Neural crest cell (in vitro differentiated cells): ENCODE data around the gene GNG7. TPM values are rescaled to one million over a fixed set of nuclear protein-coding genes. Genes with fewer than 3 reads are reported as not detected.
"Not testable (repeated sequence)": the region's sequence is repeated elsewhere in the genome, so short reads cannot be mapped to it uniquely, and the experiment has no call there.

Experiments
- DNase-seq: peaks from one replicate; pipeline ENCODE4 v3.0.0; 2021; ENCODE audit warnings: low read depth, mixed read lengths, low spot score
- H3K27ac Mint-ChIP-seq: one replicate; pipeline ENCODE4 v1.8.0; 2021; ENCODE audit warnings: mild to moderate bottlenecking, mixed read lengths; ENCODE audit not compliant: unreplicated experiment
- H3K27me3 Mint-ChIP-seq: 2 replicates; pipeline ENCODE4 v1.8.0; 2021; ENCODE audit warnings: low read depth, mild to moderate bottlenecking, mixed read lengths
- H3K36me3 Mint-ChIP-seq: 2 replicates; pipeline ENCODE4 v1.8.0; 2021; ENCODE audit warnings: low read depth, mild to moderate bottlenecking, mixed read lengths
- H3K4me1 Mint-ChIP-seq: 2 replicates; pipeline ENCODE4 v1.8.0; 2021; ENCODE audit warnings: mixed read lengths
- H3K4me3 Mint-ChIP-seq: one replicate; pipeline ENCODE4 v1.8.0; 2021; ENCODE audit warnings: mild to moderate bottlenecking, mixed read lengths
- H3K9me3 Mint-ChIP-seq: 2 replicates; pipeline ENCODE4 v1.8.0; 2021; ENCODE audit warnings: mixed read lengths
- total RNA-seq: library from RNA; stranded (reverse); gene quantifications from 2 replicates; pipeline ENCODE4 v1.2.1, GENCODE V29; 2021
- TF ChIP-seq, protein P1 (sequence below): fragments of 200-600 bp; sonication (generic); conservative IDR thresholded peaks from 2 replicates; pipeline ENCODE4 v1.5.0; 2021; ENCODE audit warnings: antibody characterized with exemption, mild to moderate bottlenecking

GNG7 gene
- total RNA-seq, 1 donor from 2014 or later: 13.9 TPM

DNA sequence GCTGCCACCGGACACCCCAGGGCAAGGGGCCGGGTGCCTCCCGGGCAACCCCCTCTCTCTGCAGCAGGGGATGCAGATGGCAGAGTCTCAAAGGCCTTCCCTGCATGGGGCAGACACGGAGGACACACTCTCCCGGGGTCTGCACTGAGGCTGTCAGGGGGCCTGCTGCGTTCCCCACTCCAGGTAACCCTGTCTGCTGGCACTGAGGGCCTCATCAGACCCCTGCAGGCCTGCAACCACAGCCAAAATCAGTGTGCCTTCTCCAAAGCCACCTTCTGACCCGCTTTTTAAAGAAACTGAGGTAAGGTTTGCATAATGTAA, 93.9 kb downstream of the GNG7 start:
- Mint-ChIP-seq H3K4me1 (peaks cover 2% of the 10 kb centered on the region), H3K4me3 (no peak overlapping the region), H3K9me3 (no peaks in the 10 kb centered on the region), H3K27me3 (peaks cover 27% of the 10 kb centered on the region), H3K36me3 (no peaks in the 10 kb centered on the region), H3K27ac (no peak overlapping the region)
- no peak for DNase-seq
- TF ChIP-seq, protein P1, sequence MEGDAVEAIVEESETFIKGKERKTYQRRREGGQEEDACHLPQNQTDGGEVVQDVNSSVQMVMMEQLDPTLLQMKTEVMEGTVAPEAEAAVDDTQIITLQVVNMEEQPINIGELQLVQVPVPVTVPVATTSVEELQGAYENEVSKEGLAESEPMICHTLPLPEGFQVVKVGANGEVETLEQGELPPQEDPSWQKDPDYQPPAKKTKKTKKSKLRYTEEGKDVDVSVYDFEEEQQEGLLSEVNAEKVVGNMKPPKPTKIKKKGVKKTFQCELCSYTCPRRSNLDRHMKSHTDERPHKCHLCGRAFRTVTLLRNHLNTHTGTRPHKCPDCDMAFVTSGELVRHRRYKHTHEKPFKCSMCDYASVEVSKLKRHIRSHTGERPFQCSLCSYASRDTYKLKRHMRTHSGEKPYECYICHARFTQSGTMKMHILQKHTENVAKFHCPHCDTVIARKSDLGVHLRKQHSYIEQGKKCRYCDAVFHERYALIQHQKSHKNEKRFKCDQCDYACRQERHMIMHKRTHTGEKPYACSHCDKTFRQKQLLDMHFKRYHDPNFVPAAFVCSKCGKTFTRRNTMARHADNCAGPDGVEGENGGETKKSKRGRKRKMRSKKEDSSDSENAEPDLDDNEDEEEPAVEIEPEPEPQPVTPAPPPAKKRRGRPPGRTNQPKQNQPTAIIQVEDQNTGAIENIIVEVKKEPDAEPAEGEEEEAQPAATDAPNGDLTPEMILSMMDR: no peak

DNA sequence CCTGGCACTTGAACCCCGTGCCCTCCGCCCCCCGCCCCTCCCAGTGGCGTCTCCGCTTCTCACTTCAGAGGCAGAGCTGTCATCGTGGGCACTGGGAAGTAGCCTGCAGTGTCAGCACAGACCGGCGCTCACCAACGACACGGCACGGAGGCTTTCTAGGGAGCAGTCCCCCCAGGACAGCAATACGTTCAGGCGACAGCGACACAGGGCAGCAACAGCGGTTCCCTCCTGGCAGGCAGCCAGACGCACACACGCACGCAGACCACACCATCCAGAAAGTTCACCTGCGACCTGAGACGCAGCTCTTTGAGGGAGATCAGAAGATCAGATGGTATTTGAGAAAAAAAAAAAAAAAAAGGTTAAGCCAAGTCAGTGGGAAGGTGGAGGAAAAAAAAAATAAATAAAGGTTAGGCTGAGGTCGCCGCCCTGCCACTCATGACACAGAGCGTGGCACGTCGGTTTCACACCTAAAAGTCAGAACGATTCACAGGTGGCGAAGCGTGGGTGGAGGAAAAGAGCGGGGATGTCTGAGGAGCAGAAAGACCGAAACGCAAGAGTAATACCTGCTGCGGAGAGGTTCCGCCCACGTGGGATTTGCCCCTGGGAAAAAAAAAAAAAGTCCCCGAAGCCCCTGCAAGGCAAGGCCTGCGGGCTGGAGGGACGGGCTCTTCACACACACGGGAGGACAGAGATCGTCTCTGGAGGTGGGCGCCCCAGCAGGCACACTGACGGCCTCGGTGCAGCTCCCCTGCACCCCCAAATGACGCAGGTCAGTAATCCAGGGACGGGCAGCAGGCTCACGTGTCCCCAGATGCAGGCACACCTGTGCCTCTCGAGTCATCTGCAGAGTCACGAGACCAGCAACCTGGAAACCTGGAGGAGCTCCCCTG, 94.5 kb downstream of the GNG7 start:
- TF ChIP-seq, protein P1: no peak
- Mint-ChIP-seq H3K9me3 (no peaks in the 10 kb centered on the region), H3K27me3 (peaks cover 29% of the 10 kb centered on the region), H3K4me1 (peaks cover 8% of the 10 kb centered on the region), H3K27ac (no peak overlapping the region), H3K36me3 (no peaks in the 10 kb centered on the region), H3K4me3 (no peak overlapping the region)
- DNase-seq: no peak

DNA sequence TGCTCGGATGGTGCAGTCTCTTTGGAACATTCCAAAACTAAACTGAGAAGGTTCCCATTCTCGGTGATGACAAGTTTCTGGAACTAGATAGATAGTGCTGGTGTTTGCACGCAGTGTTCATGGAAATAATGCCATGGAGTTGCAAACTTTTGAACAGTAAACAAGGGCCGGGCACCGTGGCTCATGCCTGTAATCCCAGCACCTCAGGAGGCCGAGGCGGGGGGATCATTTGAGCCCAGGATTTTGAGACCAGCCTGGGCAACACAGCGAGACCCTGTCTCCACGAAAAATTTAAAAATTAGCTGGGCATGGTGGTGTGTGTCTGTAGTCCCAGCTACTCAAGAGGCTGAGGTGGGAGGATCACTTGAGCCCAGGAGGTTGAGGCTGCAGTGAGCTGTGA, 95.7 kb downstream of the GNG7 start:
- H3K9me3 Mint-ChIP-seq: not testable (repeated sequence)

DNA sequence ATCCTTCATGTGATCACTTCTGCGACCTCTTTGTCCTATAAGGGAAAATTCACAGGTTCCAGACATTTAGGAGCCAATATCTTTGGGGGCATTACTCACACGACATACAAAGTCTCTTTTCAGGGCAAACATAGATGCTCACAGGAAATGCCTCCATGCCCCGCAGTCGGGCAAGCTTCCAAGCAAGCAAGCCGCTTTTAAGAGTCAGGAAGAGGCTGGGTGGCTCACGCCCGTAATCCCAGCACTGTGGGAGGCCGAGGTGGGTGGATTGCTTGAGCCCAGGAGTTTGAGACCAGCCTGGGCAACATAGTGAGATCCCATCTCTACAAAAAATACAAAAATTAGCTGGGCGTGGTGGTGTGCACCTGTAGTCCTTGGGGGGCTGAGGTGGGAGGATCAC, 96.6 kb downstream of the GNG7 start:
- DNase-seq, H3K9me3 Mint-ChIP-seq, H3K4me3 Mint-ChIP-seq, H3K36me3 Mint-ChIP-seq, H3K27ac Mint-ChIP-seq: not testable (repeated sequence)
- Mint-ChIP-seq H3K4me1 (peaks cover 15% of the 10 kb centered on the region), H3K27me3 (peaks cover 37% of the 10 kb centered on the region)

More for the DNA sequence above, 95.7 kb downstream of the GNG7 start:
- not testable (repeated sequence) for H3K27ac Mint-ChIP-seq, H3K36me3 Mint-ChIP-seq, DNase-seq, H3K4me3 Mint-ChIP-seq
- peaks cover 15% of the 10 kb centered on the region for H3K4me1 Mint-ChIP-seq
- H3K27me3 Mint-ChIP-seq: peaks cover 34% of the 10 kb centered on the region

DNA sequence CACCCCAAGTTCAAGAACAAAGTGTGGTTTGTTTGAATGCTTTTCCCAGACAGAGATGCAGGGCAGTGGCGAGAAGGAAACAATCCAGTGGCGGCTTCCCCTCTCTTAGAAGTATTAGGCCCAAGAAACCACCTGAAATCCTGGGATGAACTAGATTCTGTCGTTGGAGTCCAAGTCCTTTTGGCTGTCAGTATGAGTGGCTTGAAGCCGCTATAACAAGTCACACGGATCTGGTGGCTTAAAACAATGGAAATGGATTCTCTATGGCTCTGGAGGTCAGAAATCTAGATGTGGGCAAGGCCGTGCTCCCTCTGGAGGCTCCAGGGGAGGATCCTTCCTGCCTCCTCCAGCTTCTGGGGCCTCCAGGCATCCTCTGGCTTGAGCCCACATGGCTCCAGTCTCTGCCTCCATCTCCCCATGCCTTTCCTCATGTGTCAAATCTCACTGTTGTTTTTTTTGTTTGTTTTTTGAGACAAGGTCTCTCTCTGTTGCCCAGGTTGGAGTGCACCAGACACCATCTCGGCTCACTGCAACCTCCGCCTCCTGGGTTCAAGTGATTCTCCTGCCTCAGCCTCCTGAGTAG, 97.7 kb downstream of the GNG7 start:
- TF ChIP-seq, protein P1: no peak
- peaks cover 15% of the 10 kb centered on the region for H3K4me1 Mint-ChIP-seq
- peaks cover 33% of the 10 kb centered on the region for H3K27me3 Mint-ChIP-seq
- no peaks in the 10 kb centered on the region for H3K36me3 Mint-ChIP-seq
- H3K27ac Mint-ChIP-seq: no peak overlapping the region
- H3K4me3 Mint-ChIP-seq: no peak overlapping the region
- no peaks in the 10 kb centered on the region for H3K9me3 Mint-ChIP-seq
- no peak for DNase-seq

DNA sequence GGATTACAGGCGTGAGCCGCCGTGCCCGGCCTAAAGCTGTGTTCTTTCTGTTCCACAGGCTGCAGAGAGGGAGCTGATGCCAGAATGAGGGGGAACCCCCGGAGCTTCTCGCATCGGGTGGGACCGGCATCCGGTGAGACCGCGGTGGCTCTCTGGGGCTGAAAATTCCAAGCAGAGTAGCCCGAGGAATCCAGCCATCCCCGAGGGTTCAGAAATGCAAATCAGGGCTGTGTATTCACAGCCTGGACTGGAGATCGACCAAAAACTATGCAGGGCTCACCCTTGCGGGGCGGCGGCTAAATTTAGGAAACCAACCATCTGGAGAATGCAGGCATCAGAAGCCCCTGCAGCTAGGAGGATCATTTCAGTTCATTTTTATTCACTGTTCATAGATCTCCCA, 99.2 kb downstream of the GNG7 start:
- TF ChIP-seq, protein P1: no peak
- H3K4me3 Mint-ChIP-seq: no peak overlapping the region
- no peak overlapping the region for H3K27ac Mint-ChIP-seq
- DNase-seq: no peak
- H3K4me1 Mint-ChIP-seq: peaks cover 23% of the 10 kb centered on the region
- peaks cover 26% of the 10 kb centered on the region for H3K27me3 Mint-ChIP-seq
- H3K36me3 Mint-ChIP-seq: no peaks in the 10 kb centered on the region
- no peaks in the 10 kb centered on the region for H3K9me3 Mint-ChIP-seq
